Smooth muscle cell (in vitro differentiated cells): ENCODE measurements around the gene SPSB1. TPM values are rescaled to one million over a fixed set of nuclear protein-coding genes. Genes with fewer than 3 reads are reported as not detected.

Experiments used
- DNase-seq: peaks from one replicate; lab custom pipeline; 2025; ENCODE audit not compliant: unreplicated experiment; lab: John Stamatoyannopoulos, UW
- H2AFZ ChIP-seq: fragments of 200-600 bp; sonication (generic); 2 replicates; pipeline ENCODE4 v1.6.0; 2016; ENCODE audit warnings: antibody characterized with exemption, low read depth, mild to moderate bottlenecking
- H3F3A ChIP-seq: fragments of 200-600 bp; sonication (generic); 2 replicates; pipeline ENCODE4 v1.6.0; 2017; ENCODE audit warnings: antibody characterized with exemption, low read depth
- H3K27ac ChIP-seq: fragments of 200-600 bp; sonication (generic); 2 replicates; pipeline ENCODE4 v1.5.1; 2016; ENCODE audit warnings: low read depth, mild to moderate bottlenecking
- H3K27me3 ChIP-seq: fragments of 200-600 bp; sonication (generic); 2 replicates; pipeline ENCODE4 v1.6.1; 2016; ENCODE audit warnings: low read depth, mild to moderate bottlenecking
- H3K36me3 ChIP-seq: fragments of 200-600 bp; sonication (generic); 2 replicates; pipeline ENCODE4 v1.5.1; 2016; ENCODE audit warnings: low read depth
- H3K4me1 ChIP-seq: fragments of 200-600 bp; sonication (generic); 2 replicates; pipeline ENCODE4 v1.5.1; 2016; ENCODE audit warnings: low read depth
- H3K4me2 ChIP-seq: fragments of 200-600 bp; sonication (generic); 2 replicates; pipeline ENCODE4 v1.6.0; 2016; ENCODE audit warnings: mild to moderate bottlenecking
- H3K4me3 ChIP-seq: fragments of 200-600 bp; sonication (generic); 2 replicates; pipeline ENCODE4 v1.5.1; 2016; ENCODE audit warnings: mild to moderate bottlenecking
- H3K79me2 ChIP-seq: fragments of 200-600 bp; sonication (generic); 2 replicates; pipeline ENCODE4 v1.6.0; 2016; ENCODE audit warnings: low read depth, mild to moderate bottlenecking
- H3K9ac ChIP-seq: fragments of 200-600 bp; sonication (generic); 2 replicates; pipeline ENCODE4 v1.6.0; 2016; ENCODE audit warnings: low read depth
- H3K9me3 ChIP-seq: fragments of 200-600 bp; sonication (generic); replicated peaks from 2 replicates; pipeline ENCODE4 v1.5.1; 2016; ENCODE audit warnings: low read depth
- H4K20me1 ChIP-seq: fragments of 200-600 bp; sonication (generic); 2 replicates; pipeline ENCODE4 v1.6.0; 2016; ENCODE audit warnings: low read depth
- CTCF ChIP-seq: fragments of 200-600 bp; sonication (generic); IDR thresholded peaks from 2 replicates; pipeline ENCODE4 v1.5.1; 2017; ENCODE audit warnings: borderline replicate concordance, mild to moderate bottlenecking, antibody characterized with exemption; ENCODE audit not compliant: insufficient read depth, poor library complexity, severe bottlenecking
- WGBS: methylation state at CpG from one replicate; pipeline ENCODE4 v1.1.7; 2016; ENCODE audit warnings: low lambda C conversion rate; 5-methylcytosine and 5-hydroxymethylcytosine counted together
- polyA plus RNA-seq: library from polyadenylated mRNA; unstranded; fragments of >200 nt; fragmentation: Nextera tagmentation; extraction: Ambion mirVana; gene quantifications from 2 replicates; pipeline ENCODE4 v1.2.1, GENCODE V29; 2016
- total RNA-seq: library from RNA; depleted of rRNA; stranded (reverse); fragments of >200 nt; gene quantifications from 2 replicates; pipeline ENCODE4 v1.2.3, GENCODE V29; 2014

SPSB1 gene
- total and polyA plus RNA-seq, 2 experiments from 2014 or later = 27.6 to 37.0 TPM

GRCh38 chr1:9316512-9316911 lies 23.8 kb downstream of the SPSB1 start:
- TF ChIP-seq CTCF = no peak
- Histone ChIP-seq H3K4me3 (no peak overlapping the region), H3K79me2 (peaks cover 91% of the 10 kb centered on the region), H3K9ac (peak overlapping the region; percentile 79), H3K27me3 (no peaks in the 10 kb centered on the region), H3K9me3 (no peaks in the 10 kb centered on the region), H3K4me1 (peaks cover 32% of the 10 kb centered on the region), H3K27ac (peak overlapping the region; percentile 92), H3K36me3 (no peaks in the 10 kb centered on the region), H3F3A (peaks cover 34% of the 10 kb centered on the region), H4K20me1 (peaks cover 99% of the 10 kb centered on the region), H2AFZ (no peak overlapping the region), H3K4me2 (no peak overlapping the region)
- WGBS = 98% methylated on average over 22 of the region's 24 CpGs
- DNase-seq = no peak

- Histone ChIP-seq H3K79me2 (peaks cover 91% of the 10 kb centered on the region), H3K27me3 (no peaks in the 10 kb centered on the region), H3K9ac (peak overlapping the region; percentile 64), H3F3A (peaks cover 39% of the 10 kb centered on the region), H3K4me1 (peaks cover 32% of the 10 kb centered on the region), H4K20me1 (peaks cover 99% of the 10 kb centered on the region), H3K4me2 (peak overlapping the region; percentile 58), H2AFZ (no peak overlapping the region), H3K27ac (peak overlapping the region; percentile 92), H3K9me3 (no peaks in the 10 kb centered on the region), H3K4me3 (no peak overlapping the region), H3K36me3 (no peaks in the 10 kb centered on the region)
- DNase-seq = no peak
- WGBS = 86% methylated on average over 7 of the region's 7 CpGs
- no peak for TF ChIP-seq CTCF
Observed at GRCh38 chr1:9317072-9317471, 24.4 kb downstream of the SPSB1 start.

GRCh38 chr1:9317591-9318417 lies 25.1 kb downstream of the SPSB1 start:
- no peaks in the 10 kb centered on the region for H3K27me3 ChIP-seq
- DNase-seq = no peak
- no peak for TF ChIP-seq CTCF
- WGBS = 65% methylated on average over 26 of the region's 28 CpGs
- no peaks in the 10 kb centered on the region for H3K9me3 ChIP-seq
- peak overlapping the region; percentile 64 for H3K9ac ChIP-seq
- H4K20me1 ChIP-seq = peaks cover 97% of the 10 kb centered on the region
- H3K27ac ChIP-seq = peak overlapping the region; percentile 92
- H3K79me2 ChIP-seq = peaks cover 91% of the 10 kb centered on the region
- no peak overlapping the region for H3K4me3 ChIP-seq
- no peaks in the 10 kb centered on the region for H3K36me3 ChIP-seq
- H3K4me1 ChIP-seq = peaks cover 32% of the 10 kb centered on the region
- peaks cover 34% of the 10 kb centered on the region for H3F3A ChIP-seq
- H3K4me2 ChIP-seq = peak overlapping the region; percentile 58
- H2AFZ ChIP-seq = no peak overlapping the region
